ENCODE results near the gene RBM17. TPM values are rescaled to one million over a fixed set of nuclear protein-coding genes. Genes with fewer than 3 reads are reported as not detected.
"Not testable (repeated sequence)": the region's sequence is repeated elsewhere in the genome, so short reads cannot be mapped to it uniquely, and the experiment has no call there.

Gene RBM17, protein sequence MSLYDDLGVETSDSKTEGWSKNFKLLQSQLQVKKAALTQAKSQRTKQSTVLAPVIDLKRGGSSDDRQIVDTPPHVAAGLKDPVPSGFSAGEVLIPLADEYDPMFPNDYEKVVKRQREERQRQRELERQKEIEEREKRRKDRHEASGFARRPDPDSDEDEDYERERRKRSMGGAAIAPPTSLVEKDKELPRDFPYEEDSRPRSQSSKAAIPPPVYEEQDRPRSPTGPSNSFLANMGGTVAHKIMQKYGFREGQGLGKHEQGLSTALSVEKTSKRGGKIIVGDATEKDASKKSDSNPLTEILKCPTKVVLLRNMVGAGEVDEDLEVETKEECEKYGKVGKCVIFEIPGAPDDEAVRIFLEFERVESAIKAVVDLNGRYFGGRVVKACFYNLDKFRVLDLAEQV
- polyA plus RNA-seq: 118 TPM

DNA sequence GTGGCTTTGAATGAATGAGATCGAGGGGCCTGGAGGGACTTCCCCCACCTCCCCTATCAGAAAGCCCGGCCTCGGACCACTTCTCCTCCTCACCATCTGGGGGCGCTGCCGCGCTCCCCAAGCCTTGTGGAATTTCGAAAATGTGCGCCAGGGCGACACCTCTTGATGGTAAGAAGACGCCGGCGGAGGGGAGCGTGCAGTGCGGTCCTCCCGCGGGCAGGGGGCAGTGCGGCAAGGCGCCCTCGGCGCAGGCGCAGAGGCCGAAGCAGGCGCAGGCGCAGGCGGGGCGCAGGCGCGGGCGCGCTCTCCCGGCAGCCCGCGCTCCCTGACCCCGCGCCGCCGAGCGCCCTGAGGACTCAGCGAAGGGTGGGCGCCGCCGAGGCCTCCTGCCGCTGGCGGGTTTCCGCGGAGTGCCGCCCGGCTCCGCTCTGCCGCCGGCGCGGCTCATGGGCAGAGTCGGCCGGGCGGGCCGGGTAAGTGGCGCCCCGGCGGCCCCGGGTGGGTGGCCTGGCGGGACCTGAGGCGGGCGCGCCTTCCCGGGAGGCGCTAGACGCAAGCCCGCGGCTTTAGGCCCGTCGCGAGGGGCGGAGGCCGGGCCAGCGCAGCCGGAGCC, at the start of gene RBM17:
Gene RBM17, plus strand, starts transcription at position 314 of the 613 bp plus-strand sequence. CDS start 8,032 bp downstream, outside the sequence.
- Mint-ChIP-seq H3K4me3 (peak within 1 kb of the TSS; percentile 88 to 95 (median 90)), H3K9me3 (no peaks in the 10 kb centered on the region), H3K4me1 (peaks cover 48 to 58% (median 50%) of the 10 kb centered on the region in 3 donors), H3K36me3 (no peaks in the 10 kb centered on the region), H3K27ac (peak within 1 kb of the TSS; percentile 76 to 95 (median 85)), H3K27me3 (peaks cover 2% of the 10 kb centered on the region)

DNA sequence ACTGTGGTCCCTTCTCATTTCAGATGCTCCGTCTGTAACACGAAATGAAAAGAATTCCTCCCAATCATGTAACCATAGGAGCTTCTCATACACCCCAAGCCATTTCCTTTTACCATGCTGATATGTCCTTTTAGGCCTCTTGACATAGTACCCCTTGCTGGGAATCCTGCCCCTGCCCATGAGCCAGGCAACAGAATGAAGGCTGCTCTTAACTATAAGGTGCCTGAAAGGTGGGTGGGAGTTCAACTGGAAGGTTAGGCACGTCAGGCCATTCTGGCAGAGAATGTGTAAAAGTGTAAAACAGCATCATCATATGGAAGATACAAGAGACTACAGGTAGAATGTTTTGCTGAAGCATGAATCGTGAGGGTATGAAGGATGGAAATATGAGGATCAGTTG, 49.1 kb upstream of the RBM17 start:
- Mint-ChIP-seq H3K36me3 (peaks cover 4% of the 10 kb centered on the region), H3K4me3 (peak overlapping the region in 1 of 4 donors; percentile 63), H3K9me3 (no peaks in the 10 kb centered on the region), H3K27ac (peak overlapping the region in 2 of 3 donors; percentile 17 to 69), H3K27me3 (no peaks in the 10 kb centered on the region), H3K4me1 (peaks cover 35 to 53% (median 46%) of the 10 kb centered on the region in 3 donors)

DNA sequence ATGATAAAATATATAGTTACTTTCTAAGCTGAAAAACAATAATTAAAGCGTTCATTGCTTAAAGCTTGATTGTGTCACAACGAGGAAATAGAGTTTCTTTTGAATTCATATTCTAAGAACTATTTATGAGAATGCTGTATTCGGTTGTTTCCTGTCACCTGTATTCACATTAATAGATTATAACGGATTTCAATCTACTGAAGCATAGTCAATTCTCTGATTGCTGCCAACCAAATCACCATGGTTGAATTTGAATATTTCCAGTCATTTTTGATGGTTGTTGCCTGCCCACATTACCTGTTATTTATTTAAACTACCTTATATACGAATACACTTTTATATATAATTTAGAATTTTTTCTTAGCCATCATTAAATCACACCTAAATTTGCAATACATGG, 48.6 kb upstream of the RBM17 start:
- Mint-ChIP-seq H3K9me3 (no peaks in the 10 kb centered on the region), H3K36me3 (peaks cover 4% of the 10 kb centered on the region), H3K4me3 (peak overlapping the region in 1 of 4 donors; percentile 63), H3K27me3 (peaks cover 3% of the 10 kb centered on the region), H3K4me1 (peaks cover 40 to 58% (median 51%) of the 10 kb centered on the region in 3 donors), H3K27ac (peak overlapping the region in 1 of 3 donors; percentile 69)

DNA sequence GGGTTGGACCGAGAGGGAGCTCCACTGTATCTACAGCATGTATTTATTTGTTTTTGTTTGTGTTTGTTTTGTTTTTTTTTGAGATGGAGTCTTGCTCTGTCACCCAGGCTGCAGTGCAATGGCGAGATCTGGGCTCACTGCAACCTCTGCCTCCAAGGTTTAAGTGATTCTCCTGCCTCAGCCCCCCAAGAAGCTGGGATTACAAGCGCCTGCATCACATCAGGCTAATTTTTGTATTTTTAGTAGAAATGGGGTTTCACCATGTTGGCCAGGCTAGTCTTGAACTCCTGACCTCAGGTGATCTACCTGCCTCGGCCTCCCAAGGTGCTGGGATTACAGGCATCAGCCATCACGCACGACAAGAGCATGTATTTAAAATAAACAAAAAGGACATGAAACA, 45.5 kb upstream of the RBM17 start:
- H3K9me3 Mint-ChIP-seq, H3K36me3 Mint-ChIP-seq, H3K4me3 Mint-ChIP-seq, H3K27me3 Mint-ChIP-seq: not testable (repeated sequence)
- peaks cover 39 to 58% (median 55%) of the 10 kb centered on the region in 3 donors for H3K4me1 Mint-ChIP-seq
- H3K27ac Mint-ChIP-seq: peak overlapping the region in 1 of 3 donors; percentile 16

DNA sequence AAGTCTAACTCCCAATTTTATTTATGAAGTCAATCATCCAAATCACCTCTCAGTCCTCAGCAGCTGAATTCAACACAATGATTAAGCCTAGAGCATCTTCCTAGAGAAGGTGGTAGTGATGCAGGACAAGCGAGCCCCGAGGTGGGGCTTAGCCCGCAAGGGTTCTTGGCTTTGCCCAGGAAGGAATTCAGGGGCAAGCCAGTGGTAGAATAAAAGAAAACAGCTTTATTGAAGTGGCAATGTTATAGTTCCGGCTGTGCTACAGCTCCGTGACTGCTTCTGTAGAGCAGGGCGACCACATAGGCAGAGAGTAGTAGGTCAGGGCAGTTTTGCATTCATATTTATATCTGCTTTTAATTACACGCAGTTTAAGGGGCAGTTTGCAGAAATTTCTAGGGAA, 44.8 kb upstream of the RBM17 start:
- peak overlapping the region; percentile 27 to 44 (median 36) for H3K27ac Mint-ChIP-seq
- H3K4me3 Mint-ChIP-seq: peak overlapping the region; percentile 55 to 89 (median 84)
- no peaks in the 10 kb centered on the region for H3K36me3 Mint-ChIP-seq

DNA sequence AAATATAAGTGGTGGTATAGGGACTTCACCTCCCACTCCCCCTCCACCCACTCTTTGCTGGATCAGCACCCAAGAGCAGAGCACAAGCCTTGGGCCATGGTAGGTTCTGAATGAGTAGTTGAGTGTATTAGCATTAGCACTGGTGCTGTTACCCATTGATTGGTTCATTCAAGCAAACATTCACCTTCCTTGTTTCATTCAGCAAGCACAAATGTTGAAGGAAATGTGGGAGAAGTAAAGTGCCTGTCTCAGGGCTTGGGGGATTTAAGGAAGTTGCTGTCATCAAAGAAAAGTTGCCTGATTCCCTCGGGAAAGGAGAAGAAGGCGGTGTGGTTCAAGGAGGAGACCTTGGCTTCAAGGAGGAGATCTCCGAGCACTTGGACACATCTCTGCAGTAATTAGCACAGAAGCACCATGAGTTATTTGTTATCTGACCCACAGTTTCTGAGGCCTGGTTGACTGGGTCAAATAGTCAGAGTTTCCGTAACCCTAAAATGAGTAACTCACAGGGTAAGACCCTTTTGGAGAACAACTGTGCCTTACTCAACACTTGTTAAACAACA, 44.0 kb upstream of the RBM17 start:
- Mint-ChIP-seq H3K9me3 (no peaks in the 10 kb centered on the region), H3K4me3 (peak overlapping the region; percentile 48 to 89 (median 84)), H3K4me1 (peaks cover 49 to 61% (median 60%) of the 10 kb centered on the region in 3 donors), H3K36me3 (no peaks in the 10 kb centered on the region), H3K27me3 (peaks cover 3% of the 10 kb centered on the region), H3K27ac (peak overlapping the region; percentile 36 to 90 (median 44))

More for the DNA sequence above, 44.8 kb upstream of the RBM17 start:
- Mint-ChIP-seq H3K4me1 (peaks cover 43 to 60% (median 59%) of the 10 kb centered on the region in 3 donors), H3K27me3 (peaks cover 3% of the 10 kb centered on the region), H3K9me3 (no peaks in the 10 kb centered on the region)

DNA sequence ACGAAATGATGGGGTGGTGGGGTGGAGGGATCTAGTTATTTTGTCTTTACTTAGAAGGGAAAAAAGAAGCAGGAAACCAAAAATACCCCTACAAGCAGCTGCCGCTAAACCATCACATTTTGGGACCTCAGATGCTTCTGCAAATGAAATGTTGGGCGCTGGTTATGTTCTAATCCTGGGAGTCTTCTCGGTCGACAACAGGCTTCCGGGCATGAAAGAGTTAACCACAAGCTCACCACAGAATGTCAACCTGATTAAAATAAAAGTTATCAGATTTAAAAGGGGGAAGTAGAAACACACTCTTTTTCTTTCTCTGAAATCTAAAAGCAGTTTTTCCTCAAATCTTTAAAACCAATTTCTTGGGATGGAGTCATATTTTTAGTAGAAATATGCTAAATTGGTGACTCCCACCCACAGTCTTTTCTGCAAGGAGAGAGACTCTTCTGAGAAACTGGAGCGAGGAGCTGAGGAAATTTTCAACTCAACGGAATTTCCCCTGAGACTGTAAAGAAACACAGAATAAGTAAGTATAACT, 43.5 kb upstream of the RBM17 start:
- no peaks in the 10 kb centered on the region for H3K36me3 Mint-ChIP-seq
- H3K4me1 Mint-ChIP-seq: peaks cover 54 to 64% (median 61%) of the 10 kb centered on the region in 3 donors
- H3K4me3 Mint-ChIP-seq: peak overlapping the region; percentile 48 to 89 (median 84)

DNA sequence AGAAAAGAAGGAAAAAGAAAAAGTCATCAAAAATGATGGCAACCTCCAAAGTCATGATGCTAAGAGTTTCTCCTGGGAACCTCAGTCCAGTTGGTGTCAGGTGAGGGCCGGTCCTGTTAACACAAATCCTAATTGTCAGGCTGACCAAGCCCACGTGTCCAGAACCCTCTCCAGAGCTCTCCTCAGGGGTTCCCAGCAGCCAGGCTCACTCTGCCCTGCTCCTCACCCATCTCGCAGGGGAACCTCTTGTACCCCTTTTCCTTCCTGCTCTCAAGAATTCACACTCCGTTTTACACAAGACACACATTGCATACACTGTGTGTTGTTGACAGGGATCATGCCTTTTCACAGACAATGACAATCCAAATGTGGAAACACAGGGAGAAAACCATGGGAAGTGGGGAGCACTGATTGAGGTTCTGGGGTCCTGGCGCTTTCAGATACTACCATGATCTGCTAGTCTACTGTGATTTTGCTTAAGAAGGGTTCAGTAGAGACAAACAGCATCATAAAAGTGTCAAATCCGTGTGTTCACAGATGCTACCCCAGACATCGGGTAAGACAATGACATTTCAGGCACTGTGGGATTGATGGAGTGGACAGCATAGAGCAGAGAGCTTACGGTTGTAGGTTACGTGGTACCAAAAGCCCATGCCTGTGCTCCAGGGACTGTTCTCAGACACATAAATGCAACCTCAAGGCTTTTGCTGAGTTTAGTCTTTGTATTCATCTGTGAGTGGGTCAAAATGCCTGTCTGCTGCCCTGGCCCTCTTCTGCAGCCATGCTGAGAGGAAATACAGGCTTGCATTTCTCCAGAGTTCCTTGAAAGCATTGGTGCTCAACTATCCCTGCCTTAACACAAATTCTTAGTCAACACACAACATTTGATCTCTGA, 42.7 kb upstream of the RBM17 start:
- Mint-ChIP-seq H3K4me1 (peaks cover 60 to 72% (median 67%) of the 10 kb centered on the region in 3 donors), H3K9me3 (no peaks in the 10 kb centered on the region), H3K27ac (peak overlapping the region; percentile 44 to 90 (median 59)), H3K36me3 (no peaks in the 10 kb centered on the region), H3K27me3 (peaks cover 3% of the 10 kb centered on the region), H3K4me3 (peak overlapping the region in 3 of 4 donors; percentile 0 to 89 (median 85))

More for the DNA sequence above, 43.5 kb upstream of the RBM17 start:
- Mint-ChIP-seq H3K27ac (peak overlapping the region; percentile 44 to 90 (median 59)), H3K27me3 (peaks cover 3% of the 10 kb centered on the region), H3K9me3 (no peaks in the 10 kb centered on the region)

DNA sequence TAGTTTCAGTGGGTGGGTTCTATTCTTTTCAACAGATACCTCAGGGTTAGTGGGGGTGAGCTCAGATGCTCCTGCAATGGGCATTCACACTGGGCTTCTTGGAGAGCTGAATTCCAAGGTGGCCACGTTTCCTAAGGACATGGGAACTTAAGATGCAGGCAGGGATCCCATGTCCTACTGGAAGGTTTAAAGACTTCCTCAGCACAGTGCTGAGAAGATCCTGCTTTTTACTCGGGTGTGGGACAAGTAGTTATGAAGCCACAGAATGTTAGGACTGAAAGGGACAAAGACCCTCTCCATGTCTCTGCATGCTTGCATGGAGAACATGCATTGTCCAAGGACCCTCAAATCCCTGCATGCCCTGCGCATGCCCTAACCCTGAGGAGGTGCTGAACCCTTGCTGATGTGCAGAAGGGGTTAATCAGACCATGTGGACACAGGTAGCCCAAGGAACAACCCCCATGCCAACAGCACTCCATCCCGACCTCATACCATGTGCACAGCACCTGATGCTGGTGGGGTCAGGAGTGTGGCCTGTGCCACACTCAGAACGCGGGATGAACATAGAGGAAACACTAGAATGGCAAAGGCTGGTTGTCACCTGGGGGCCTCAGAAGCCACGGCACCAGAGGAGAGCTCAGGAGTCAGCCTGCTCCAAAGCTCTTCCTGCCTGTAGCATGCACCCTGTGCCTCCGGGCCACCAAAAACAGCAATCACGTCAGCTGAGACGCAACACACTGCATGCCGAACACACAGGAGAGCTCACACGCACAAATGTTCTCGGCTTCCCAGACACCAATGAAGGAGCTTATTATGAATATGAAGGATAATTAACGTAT, 41.8 kb upstream of the RBM17 start:
- Mint-ChIP-seq H3K36me3 (no peaks in the 10 kb centered on the region), H3K27me3 (peaks cover 3% of the 10 kb centered on the region), H3K4me1 (peaks cover 62 to 76% (median 66%) of the 10 kb centered on the region in 3 donors), H3K27ac (peak overlapping the region; percentile 44 to 59 (median 55)), H3K9me3 (no peaks in the 10 kb centered on the region), H3K4me3 (peak overlapping the region in 1 of 4 donors; percentile 85)

DNA sequence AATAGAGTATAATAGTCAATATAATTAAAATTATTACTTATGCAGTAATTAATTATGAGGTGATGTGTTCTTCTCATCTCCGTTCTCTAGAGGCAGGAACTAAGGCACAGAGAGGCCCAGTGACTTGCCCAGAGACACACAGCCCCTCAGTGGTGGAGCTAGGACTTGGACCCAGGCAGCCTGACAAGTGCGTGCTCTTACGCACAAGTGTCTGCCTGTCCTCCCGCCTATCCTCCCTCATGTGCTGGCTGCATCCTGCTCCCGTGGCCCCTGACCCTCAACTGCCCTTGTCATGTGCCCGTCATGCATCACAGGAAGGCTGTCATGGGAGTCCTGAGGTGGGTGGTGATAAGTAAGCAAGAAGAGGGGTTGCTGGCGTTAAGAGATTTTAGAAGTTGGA, 41.0 kb upstream of the RBM17 start:
- H3K4me3 Mint-ChIP-seq: peak overlapping the region in 2 of 4 donors; percentile 3 to 94
- H3K4me1 Mint-ChIP-seq: peaks cover 68 to 83% (median 75%) of the 10 kb centered on the region in 3 donors
- H3K36me3 Mint-ChIP-seq: peaks cover 2% of the 10 kb centered on the region
- H3K27me3 Mint-ChIP-seq: peaks cover 5% of the 10 kb centered on the region
- no peaks in the 10 kb centered on the region for H3K9me3 Mint-ChIP-seq
- H3K27ac Mint-ChIP-seq: peak overlapping the region in 2 of 3 donors; percentile 87 to 99

DNA sequence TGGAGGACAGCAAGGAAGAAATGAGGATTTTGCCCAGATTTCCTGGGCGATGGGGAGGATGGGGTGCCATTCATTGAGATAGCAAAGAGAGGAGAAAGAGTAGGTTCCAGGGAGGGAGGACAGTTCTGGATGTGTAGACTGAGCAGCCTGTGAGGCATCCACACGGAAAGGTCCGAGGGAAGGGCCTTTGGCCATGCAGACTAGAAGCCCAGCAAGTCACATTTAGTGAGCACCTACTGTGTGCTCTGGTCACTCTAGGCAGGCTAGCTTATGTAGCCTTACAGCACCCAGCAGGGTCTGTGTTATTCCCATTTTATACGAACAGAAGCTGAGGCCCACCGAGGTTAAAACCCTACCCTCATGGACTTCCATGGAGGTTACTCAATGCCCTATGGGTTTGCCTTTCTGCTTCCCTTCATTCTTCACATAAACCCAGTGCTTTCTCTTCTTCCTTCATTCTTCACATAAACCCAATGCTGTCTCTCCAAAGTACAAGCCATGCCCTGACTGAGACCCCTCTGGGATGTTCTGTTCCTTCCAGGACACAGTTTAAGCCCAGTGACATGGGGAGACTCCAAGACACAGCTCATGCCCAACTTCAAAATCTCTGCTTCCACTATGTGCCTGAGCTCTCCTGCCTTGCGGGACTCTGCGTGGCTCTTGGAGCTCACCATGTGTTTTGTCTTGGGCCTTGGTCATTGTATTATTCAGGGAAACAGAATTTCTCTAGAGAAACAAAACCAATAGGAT, 40.4 kb upstream of the RBM17 start:
- Mint-ChIP-seq H3K4me3 (peak overlapping the region in 3 of 4 donors; percentile 67 to 94 (median 87)), H3K27me3 (peaks cover 7% of the 10 kb centered on the region), H3K36me3 (peaks cover 2% of the 10 kb centered on the region), H3K27ac (peak overlapping the region; percentile 79 to 99 (median 99)), H3K4me1 (peaks cover 68 to 85% (median 75%) of the 10 kb centered on the region in 3 donors), H3K9me3 (no peaks in the 10 kb centered on the region)

DNA sequence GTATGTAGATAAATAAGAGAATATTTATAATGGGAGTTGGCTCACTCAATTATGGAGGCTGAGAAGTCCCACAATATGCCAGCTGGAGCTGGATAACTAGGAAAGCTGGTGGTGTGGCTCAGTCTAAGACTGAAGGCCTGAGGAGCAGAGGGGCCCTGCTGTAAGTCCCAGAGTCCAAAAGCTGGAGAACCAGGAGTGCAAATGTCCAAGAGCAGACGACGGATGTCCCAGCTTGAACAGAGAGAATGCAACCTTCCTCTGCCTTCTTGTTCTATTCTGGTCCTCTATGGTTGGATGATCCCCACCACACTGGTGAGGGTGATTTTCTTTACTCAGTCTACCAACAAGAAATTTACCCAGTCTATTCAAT, 39.8 kb upstream of the RBM17 start:
- Mint-ChIP-seq H3K36me3 (peaks cover 2% of the 10 kb centered on the region), H3K9me3 (no peaks in the 10 kb centered on the region), H3K27ac (peak overlapping the region; percentile 79 to 99 (median 99)), H3K27me3 (peaks cover 7% of the 10 kb centered on the region), H3K4me1 (peaks cover 67 to 85% (median 79%) of the 10 kb centered on the region in 3 donors), H3K4me3 (peak overlapping the region in 3 of 4 donors; percentile 67 to 94 (median 87))

All from IgD-negative memory B cell (primary cell).